ENCODE results near the gene TMEM109. TPM values are rescaled to one million over a fixed set of nuclear protein-coding genes. Genes with fewer than 3 reads are reported as not detected.

TMEM109 gene
- total RNA-seq, 3 donors from 2014 or later: 77.6 to 112 (median 77.7) TPM

- Histone ChIP-seq H3K27ac (no peak overlapping the region), H3K4me1 (no peaks in the 10 kb centered on the region), H3K9me3 (no peaks in the 10 kb centered on the region), H3K27me3 (no peaks in the 10 kb centered on the region), H3K4me3 (no peak overlapping the region), H3K36me3 (no peaks in the 10 kb centered on the region)
- TF ChIP-seq CTCF (IDR thresholded peaks at IDR 0.05): no peak
- no peak for TF ChIP-seq POLR2AphosphoS5 (IDR thresholded peaks at IDR 0.05)
- TF ChIP-seq POLR2A (IDR thresholded peaks at IDR 0.05): no peak
- intact Hi-C loops (cut with DNase I; ENCODE audit: low total_unique reads): loop anchor here (10.0 kb wide), 1 partner anchor 174 kb away; no protein-coding TSS in a partner anchor
- no peak for DNase-seq (ENCODE audit: low spot score in 2 of 2)
Observed at GRCh38 chr11:60960405-60960804, 46.4 kb downstream of the TMEM109 start.

GRCh38 chr11:60964801-60965200, 50.8 kb downstream of the TMEM109 start:
- DNase-seq (ENCODE audit: low spot score in 2 of 2): no peak
- Histone ChIP-seq H3K4me1 (no peaks in the 10 kb centered on the region), H3K27ac (no peak overlapping the region), H3K27me3 (no peaks in the 10 kb centered on the region), H3K9me3 (no peaks in the 10 kb centered on the region), H3K4me3 (no peak overlapping the region), H3K36me3 (no peaks in the 10 kb centered on the region)
- no peak for TF ChIP-seq POLR2AphosphoS5 (IDR thresholded peaks at IDR 0.05)
- no peak for TF ChIP-seq POLR2A (IDR thresholded peaks at IDR 0.05)
- TF ChIP-seq CTCF (IDR thresholded peaks at IDR 0.05): no peak
- intact Hi-C loops (cut with DNase I; ENCODE audit: low total_unique reads): loop anchor here (10.0 kb wide), 1 partner anchor 170 kb away; no protein-coding TSS in a partner anchor

- TF ChIP-seq POLR2AphosphoS5 (IDR thresholded peaks at IDR 0.05) (no peak), CTCF (IDR thresholded peaks at IDR 0.05) (no peak), POLR2A (IDR thresholded peaks at IDR 0.05) (no peak)
- Histone ChIP-seq H3K27me3 (no peaks in the 10 kb centered on the region), H3K36me3 (no peaks in the 10 kb centered on the region), H3K4me3 (no peak overlapping the region), H3K9me3 (no peaks in the 10 kb centered on the region), H3K27ac (no peak overlapping the region), H3K4me1 (no peaks in the 10 kb centered on the region)
- intact Hi-C loops (cut with DNase I; ENCODE audit: low total_unique reads): loop anchor here (10.0 kb wide), 1 partner anchor 168 kb away; no protein-coding TSS in a partner anchor
- DNase-seq (ENCODE audit: low spot score in 2 of 2): no peak
Observed at GRCh38 chr11:60966890-60967289, 52.9 kb downstream of the TMEM109 start.

GRCh38 chr11:60968223-60968622, 54.3 kb downstream of the TMEM109 start:
- H3K4me3 ChIP-seq: no peak overlapping the region
- no peak for DNase-seq (ENCODE audit: low spot score in 2 of 2)
- intact Hi-C loops (cut with DNase I; ENCODE audit: low total_unique reads): loop anchor here (10.0 kb wide), 1 partner anchor 167 kb away; no protein-coding TSS in a partner anchor
- no peaks in the 10 kb centered on the region for H3K27me3 ChIP-seq
- H3K27ac ChIP-seq: no peak overlapping the region
- H3K4me1 ChIP-seq: no peaks in the 10 kb centered on the region
- H3K9me3 ChIP-seq: no peaks in the 10 kb centered on the region
- H3K36me3 ChIP-seq: no peaks in the 10 kb centered on the region
- TF ChIP-seq POLR2A (IDR thresholded peaks at IDR 0.05) (no peak), CTCF (IDR thresholded peaks at IDR 0.05) (no peak), POLR2AphosphoS5 (IDR thresholded peaks at IDR 0.05) (no peak)

GRCh38 chr11:60970369-60970774, 56.4 kb downstream of the TMEM109 start:
- intact Hi-C loops (cut with DNase I; ENCODE audit: low total_unique reads): no loop called here
- Histone ChIP-seq H3K4me1 (no peaks in the 10 kb centered on the region), H3K36me3 (no peaks in the 10 kb centered on the region), H3K4me3 (no peak overlapping the region), H3K27ac (no peak overlapping the region), H3K27me3 (no peaks in the 10 kb centered on the region), H3K9me3 (no peaks in the 10 kb centered on the region)
- DNase-seq (ENCODE audit: low spot score in 2 of 2): no peak
- TF ChIP-seq POLR2A (IDR thresholded peaks at IDR 0.05): no peak
- TF ChIP-seq CTCF (IDR thresholded peaks at IDR 0.05): peak; percentile 46 to 69 (median 64)
